Measurements from ENCODE around the gene WDR33. TPM values are rescaled to one million over a fixed set of nuclear protein-coding genes. Genes with fewer than 3 reads are reported as not detected.
A peak's percentile ranks its signal among the peaks of the same experiment; 100 is the strongest.

WDR33 gene
- total and polyA plus RNA-seq, 2 of the 13 experiments (the other 11 are each of a cell fraction or from before 2014, with no cell fraction given) = 54.9 to 78.2 TPM

DNA sequence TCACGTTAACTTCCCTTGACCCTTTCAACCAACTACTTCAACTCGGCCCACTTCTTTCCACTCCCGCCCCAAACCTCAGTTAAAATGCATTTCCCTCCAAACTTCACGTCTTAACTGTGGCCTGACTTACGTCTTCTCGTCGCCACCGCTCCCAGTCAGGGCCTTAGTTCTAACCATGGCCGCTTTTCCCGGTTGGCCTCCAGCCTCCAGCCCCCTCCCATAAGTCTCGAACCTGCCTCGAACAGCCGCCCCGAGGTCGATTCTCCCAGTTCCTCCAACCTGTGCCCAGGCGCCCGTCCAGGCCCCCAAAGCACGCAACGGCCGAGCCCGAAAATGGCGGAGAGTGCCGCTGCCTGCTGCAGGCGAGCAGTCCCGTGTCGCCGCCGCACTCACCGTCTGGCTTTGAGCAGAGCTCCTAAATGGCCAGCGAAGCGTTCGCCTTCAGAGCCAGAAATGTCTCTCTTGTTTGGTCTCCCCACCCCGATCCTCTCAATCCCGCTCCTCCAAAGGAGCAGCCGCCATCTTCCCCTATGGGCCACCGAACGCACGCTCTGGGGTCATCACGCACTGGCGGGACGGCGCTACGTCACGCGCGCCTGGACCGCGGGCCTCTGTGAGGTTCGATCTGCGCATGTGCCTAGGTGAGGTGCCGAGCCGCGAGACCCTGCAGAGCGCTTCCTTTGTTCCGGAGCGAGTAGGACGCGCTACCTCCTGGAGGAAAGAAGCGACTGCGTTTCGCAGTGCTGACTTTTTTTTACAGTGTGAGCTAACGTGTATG is at the start of gene WDR33 (continued):
- TF ChIP-seq, protein P1, sequence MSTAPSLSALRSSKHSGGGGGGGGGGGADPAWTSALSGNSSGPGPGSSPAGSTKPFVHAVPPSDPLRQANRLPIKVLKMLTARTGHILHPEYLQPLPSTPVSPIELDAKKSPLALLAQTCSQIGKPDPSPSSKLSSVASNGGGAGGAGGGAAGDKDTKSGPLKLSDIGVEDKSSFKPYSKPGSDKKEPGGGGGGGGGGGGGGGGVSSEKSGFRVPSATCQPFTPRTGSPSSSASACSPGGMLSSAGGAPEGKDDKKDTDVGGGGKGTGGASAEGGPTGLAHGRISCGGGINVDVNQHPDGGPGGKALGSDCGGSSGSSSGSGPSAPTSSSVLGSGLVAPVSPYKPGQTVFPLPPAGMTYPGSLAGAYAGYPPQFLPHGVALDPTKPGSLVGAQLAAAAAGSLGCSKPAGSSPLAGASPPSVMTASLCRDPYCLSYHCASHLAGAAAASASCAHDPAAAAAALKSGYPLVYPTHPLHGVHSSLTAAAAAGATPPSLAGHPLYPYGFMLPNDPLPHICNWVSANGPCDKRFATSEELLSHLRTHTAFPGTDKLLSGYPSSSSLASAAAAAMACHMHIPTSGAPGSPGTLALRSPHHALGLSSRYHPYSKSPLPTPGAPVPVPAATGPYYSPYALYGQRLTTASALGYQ (CRISPR knock-in tag; IDR thresholded peaks at IDR 0.05) = peak; percentile 75
- peak; percentile 86 for TF ChIP-seq TOPORS (CRISPR knock-in tag; IDR thresholded peaks at IDR 0.05)
- TF ChIP-seq ZNF329 (CRISPR knock-in tag; IDR thresholded peaks at IDR 0.05; ENCODE audit: low read depth) = peak; percentile 88
- TF ChIP-seq, protein P2, sequence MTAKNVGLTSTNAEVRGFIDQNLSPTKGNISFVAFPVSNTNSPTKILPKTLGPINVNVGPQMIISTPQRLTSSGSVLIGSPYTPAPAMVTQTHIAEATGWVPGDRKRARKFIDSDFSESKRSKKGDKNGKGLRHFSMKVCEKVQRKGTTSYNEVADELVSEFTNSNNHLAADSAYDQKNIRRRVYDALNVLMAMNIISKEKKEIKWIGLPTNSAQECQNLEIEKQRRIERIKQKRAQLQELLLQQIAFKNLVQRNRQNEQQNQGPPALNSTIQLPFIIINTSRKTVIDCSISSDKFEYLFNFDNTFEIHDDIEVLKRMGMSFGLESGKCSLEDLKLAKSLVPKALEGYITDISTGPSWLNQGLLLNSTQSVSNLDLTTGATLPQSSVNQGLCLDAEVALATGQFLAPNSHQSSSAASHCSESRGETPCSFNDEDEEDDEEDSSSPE (CRISPR knock-in tag; IDR thresholded peaks at IDR 0.05) = peak; percentile 95
- TF ChIP-seq ZNF292 (CRISPR knock-in tag; IDR thresholded peaks at IDR 0.05; ENCODE audit: borderline replicate concordance, low read depth) = peak; percentile 94; the same call in 1 of the 2 replicates
- peak; percentile 71; the same call in 1 of the 2 replicates for TF ChIP-seq MTA1 (CRISPR knock-in tag; IDR thresholded peaks at IDR 0.05; ENCODE audit: borderline replicate concordance)
- TF ChIP-seq MAFK (conservative IDR thresholded peaks at IDR 0.05 in 1 of 2, IDR thresholded peaks at IDR 0.05 in 1 of 2; ENCODE audit: low read length in 2 of 2) = no peak
- TF ChIP-seq TCF7 (IDR thresholded peaks at IDR 0.05; ENCODE audit: low read depth) = no peak
- TF ChIP-seq, protein P3, sequence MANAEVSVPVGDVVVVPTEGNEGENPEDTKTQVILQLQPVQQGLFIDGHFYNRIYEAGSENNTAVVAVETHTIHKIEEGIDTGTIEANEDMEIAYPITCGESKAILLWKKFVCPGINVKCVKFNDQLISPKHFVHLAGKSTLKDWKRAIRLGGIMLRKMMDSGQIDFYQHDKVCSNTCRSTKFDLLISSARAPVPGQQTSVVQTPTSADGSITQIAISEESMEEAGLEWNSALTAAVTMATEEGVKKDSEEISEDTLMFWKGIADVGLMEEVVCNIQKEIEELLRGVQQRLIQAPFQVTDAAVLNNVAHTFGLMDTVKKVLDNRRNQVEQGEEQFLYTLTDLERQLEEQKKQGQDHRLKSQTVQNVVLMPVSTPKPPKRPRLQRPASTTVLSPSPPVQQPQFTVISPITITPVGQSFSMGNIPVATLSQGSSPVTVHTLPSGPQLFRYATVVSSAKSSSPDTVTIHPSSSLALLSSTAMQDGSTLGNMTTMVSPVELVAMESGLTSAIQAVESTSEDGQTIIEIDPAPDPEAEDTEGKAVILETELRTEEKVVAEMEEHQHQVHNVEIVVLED (CRISPR knock-in tag; IDR thresholded peaks at IDR 0.05; ENCODE audit: borderline replicate concordance) = peak; percentile 100
- no peak for TF ChIP-seq ZNF234 (CRISPR knock-in tag; conservative IDR thresholded peaks at IDR 0.05)
- TF ChIP-seq NFKBIZ (CRISPR knock-in tag; IDR thresholded peaks at IDR 0.05) = peak; percentile 89; the same call in 1 of the 2 replicates
- TF ChIP-seq KLF12 (CRISPR knock-in tag; IDR thresholded peaks at IDR 0.05; ENCODE audit: borderline replicate concordance) = no peak
- TF ChIP-seq, protein P4, sequence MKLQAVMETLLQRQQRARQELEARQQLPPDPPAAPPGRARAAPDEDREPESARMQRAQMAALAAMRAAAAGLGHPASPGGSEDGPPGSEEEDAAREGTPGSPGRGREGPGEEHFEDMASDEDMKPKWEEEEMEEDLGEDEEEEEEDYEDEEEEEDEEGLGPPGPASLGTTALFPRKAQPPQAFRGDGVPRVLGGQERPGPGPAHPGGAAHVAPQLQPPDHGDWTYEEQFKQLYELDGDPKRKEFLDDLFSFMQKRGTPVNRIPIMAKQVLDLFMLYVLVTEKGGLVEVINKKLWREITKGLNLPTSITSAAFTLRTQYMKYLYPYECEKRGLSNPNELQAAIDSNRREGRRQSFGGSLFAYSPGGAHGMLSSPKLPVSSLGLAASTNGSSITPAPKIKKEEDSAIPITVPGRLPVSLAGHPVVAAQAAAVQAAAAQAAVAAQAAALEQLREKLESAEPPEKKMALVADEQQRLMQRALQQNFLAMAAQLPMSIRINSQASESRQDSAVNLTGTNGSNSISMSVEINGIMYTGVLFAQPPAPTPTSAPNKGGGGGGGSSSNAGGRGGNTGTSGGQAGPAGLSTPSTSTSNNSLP (IDR thresholded peaks at IDR 0.05; ENCODE audit: low read depth, low read length) = peak; percentile 18; the same call in 1 of the 2 replicates
- peak; percentile 95 for TF ChIP-seq SALL2 (CRISPR knock-in tag; IDR thresholded peaks at IDR 0.05)
- TF ChIP-seq JUNB (CRISPR knock-in tag; IDR thresholded peaks at IDR 0.05; ENCODE audit: borderline replicate concordance) = 0 out of 2 replicates have a peak, but pooled peaks have one; percentile 55
- peak; percentile 94 for TF ChIP-seq ZBTB21 (CRISPR knock-in tag; IDR thresholded peaks at IDR 0.05)
- TF ChIP-seq, protein P5, sequence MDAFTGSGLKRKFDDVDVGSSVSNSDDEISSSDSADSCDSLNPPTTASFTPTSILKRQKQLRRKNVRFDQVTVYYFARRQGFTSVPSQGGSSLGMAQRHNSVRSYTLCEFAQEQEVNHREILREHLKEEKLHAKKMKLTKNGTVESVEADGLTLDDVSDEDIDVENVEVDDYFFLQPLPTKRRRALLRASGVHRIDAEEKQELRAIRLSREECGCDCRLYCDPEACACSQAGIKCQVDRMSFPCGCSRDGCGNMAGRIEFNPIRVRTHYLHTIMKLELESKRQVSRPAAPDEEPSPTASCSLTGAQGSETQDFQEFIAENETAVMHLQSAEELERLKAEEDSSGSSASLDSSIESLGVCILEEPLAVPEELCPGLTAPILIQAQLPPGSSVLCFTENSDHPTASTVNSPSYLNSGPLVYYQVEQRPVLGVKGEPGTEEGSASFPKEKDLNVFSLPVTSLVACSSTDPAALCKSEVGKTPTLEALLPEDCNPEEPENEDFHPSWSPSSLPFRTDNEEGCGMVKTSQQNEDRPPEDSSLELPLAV (CRISPR knock-in tag; conservative IDR thresholded peaks at IDR 0.05; ENCODE audit: low read depth) = 0 out of 2 replicates have a peak, but pooled peaks have one; percentile 56
- TF ChIP-seq ZBTB3 (CRISPR knock-in tag; IDR thresholded peaks at IDR 0.05; ENCODE audit: borderline replicate concordance, low read depth) = peak; percentile 45; the same call in 1 of the 2 replicates
